RWPE2 (cell line): ENCODE data around the gene SPATC1L.

ENCODE experiments used
- ATAC-seq: fragments of 200-7000 bp; cut with Tn5 transposase; 3 replicates; pipeline ENCODE4 v1.9.1; 2021; ENCODE audit warnings: low read depth
- DNase-seq: peaks from one replicate; pipeline ENCODE4 v3.0.0-alpha.2; 2020; ENCODE audit warnings: low spot score
- H3K27ac ChIP-seq: fragments of 450-650 bp; 2 replicates; pipeline ENCODE4 v1.5.1; 2017; ENCODE audit warnings: mild to moderate bottlenecking; ENCODE audit not compliant: poor library complexity, severe bottlenecking
- H3K27me3 ChIP-seq: fragments of 250-450 bp; sonication (Bioruptor Pico); 2 replicates; pipeline ENCODE4 v1.5.1; 2021; ENCODE audit warnings: mild to moderate bottlenecking, moderate library complexity; ENCODE audit not compliant: insufficient read depth, poor library complexity, severe bottlenecking
- H3K36me3 ChIP-seq: fragments of 250-450 bp; sonication (Bioruptor Pico); 2 replicates; pipeline ENCODE4 v1.5.1; 2020; ENCODE audit warnings: low read depth, mild to moderate bottlenecking, moderate library complexity
- H3K4me1 ChIP-seq: fragments of 250-450 bp; sonication (Bioruptor Pico); 2 replicates; pipeline ENCODE4 v1.5.1; 2021; ENCODE audit warnings: mild to moderate bottlenecking, moderate library complexity; ENCODE audit not compliant: insufficient read depth, poor library complexity, severe bottlenecking
- H3K4me3 ChIP-seq: fragments of 250-450 bp; sonication (Bioruptor Pico); 2 replicates; pipeline ENCODE4 v1.5.1; 2021; ENCODE audit warnings: mild to moderate bottlenecking, moderate library complexity; ENCODE audit not compliant: severe bottlenecking
- H3K9me3 ChIP-seq: fragments of 250-450 bp; sonication (Bioruptor Pico); 2 replicates; pipeline ENCODE4 v1.5.1; 2021; ENCODE audit warnings: mild to moderate bottlenecking, moderate library complexity; ENCODE audit not compliant: severe bottlenecking
- CTCF ChIP-seq: fragments of 450-650 bp; IDR thresholded peaks from one replicate; pipeline ENCODE4 v1.5.1; 2017; ENCODE audit warnings: mild to moderate bottlenecking, moderate library complexity; ENCODE audit not compliant: poor library complexity, severe bottlenecking

The SPATC1L gene

GRCh38 chr21:46159390-46159789, 24.9 kb downstream of the SPATC1L start:
- DNase-seq = peak; percentile 48
- Histone ChIP-seq H3K4me1 (no peaks in the 10 kb centered on the region), H3K27me3 (no peaks in the 10 kb centered on the region), H3K36me3 (peaks cover 2% of the 10 kb centered on the region; the same call in 1 of the 2 replicates), H3K27ac (no peak overlapping the region), H3K9me3 (no peaks in the 10 kb centered on the region), H3K4me3 (no peak overlapping the region)
- TF ChIP-seq CTCF = no peak
- ATAC-seq = peak; percentile 21; the same call in 1 of the 3 replicates

GRCh38 chr21:46158666-46159300, 25.5 kb downstream of the SPATC1L start:
- 0 out of 2 replicates have a peak, but pooled peaks cover 2% of the 10 kb centered on the region for H3K36me3 ChIP-seq
- H3K27ac ChIP-seq = no peak overlapping the region
- H3K9me3 ChIP-seq = no peaks in the 10 kb centered on the region
- no peaks in the 10 kb centered on the region for H3K4me1 ChIP-seq
- no peaks in the 10 kb centered on the region for H3K27me3 ChIP-seq
- DNase-seq (peak; percentile 60), ATAC-seq (no peak)
- H3K4me3 ChIP-seq = no peak overlapping the region
- TF ChIP-seq CTCF = no peak

- Histone ChIP-seq H3K36me3 (no peaks in the 10 kb centered on the region), H3K27me3 (no peaks in the 10 kb centered on the region), H3K4me1 (no peaks in the 10 kb centered on the region), H3K27ac (no peak overlapping the region), H3K4me3 (no peak overlapping the region), H3K9me3 (no peaks in the 10 kb centered on the region)
- ATAC-seq (no peak), DNase-seq (peak; percentile 46)
- TF ChIP-seq CTCF = no peak
These were observed 26.2 kb downstream of the SPATC1L start for GRCh38 chr21:46157987-46158451.

- no peaks in the 10 kb centered on the region for H3K9me3 ChIP-seq
- no peak overlapping the region for H3K4me3 ChIP-seq
- H3K4me1 ChIP-seq = no peaks in the 10 kb centered on the region
- H3K27me3 ChIP-seq = no peaks in the 10 kb centered on the region
- no peak for TF ChIP-seq CTCF
- DNase-seq (no peak), ATAC-seq (no peak)
- no peak overlapping the region for H3K27ac ChIP-seq
- no peaks in the 10 kb centered on the region for H3K36me3 ChIP-seq
These were observed 26.8 kb downstream of the SPATC1L start for GRCh38 chr21:46157396-46157986.

- ATAC-seq (no peak), DNase-seq (no peak)
- Histone ChIP-seq H3K27ac (no peak overlapping the region), H3K36me3 (no peaks in the 10 kb centered on the region), H3K9me3 (no peaks in the 10 kb centered on the region), H3K4me3 (no peak overlapping the region), H3K4me1 (no peaks in the 10 kb centered on the region), H3K27me3 (no peaks in the 10 kb centered on the region)
- TF ChIP-seq CTCF = no peak
These were observed 27.6 kb downstream of the SPATC1L start for GRCh38 chr21:46156678-46157077.
